Limb (tissue), 2 donors: ENCODE measurements around the gene AGPAT2.
A peak's percentile ranks its signal among the peaks of the same experiment; 100 is the strongest.

Experiments used
- DNase-seq, 2 donors: peaks; one replicate each; pipeline ENCODE4 v3.0.0-alpha.2; 2016; ENCODE audit errors: extremely low spot score in 2 of 2

Gene AGPAT2

GRCh38 chr9:136662656-136663581 is 24.3 kb downstream of the AGPAT2 start, which contains the start of gene EGFL7:
Gene EGFL7 (plus strand): TSS chr9:136662916. CDS start chr9:136668283, 5,367 bp downstream.
- no peak for DNase-seq

- DNase-seq, result no peak
Measured at GRCh38 chr9:136662326-136662655, 25.0 kb downstream of the AGPAT2 start.

GRCh38 chr9:136661641-136662325 is 25.5 kb downstream of the AGPAT2 start:
- DNase-seq, result no peak

GRCh38 chr9:136660971-136661550 is 26.2 kb downstream of the AGPAT2 start:
- DNase-seq, result no peak

- peak in 1 of 2 donors; percentile 27 for DNase-seq
Measured at GRCh38 chr9:136659861-136660784, 27.1 kb downstream of the AGPAT2 start.

- DNase-seq, result peak in 1 of 2 donors; percentile 32
Measured at GRCh38 chr9:136658849-136659535, 28.3 kb downstream of the AGPAT2 start.

- no peak for DNase-seq
Measured at GRCh38 chr9:136657974-136658848, 29.0 kb downstream of the AGPAT2 start.

- DNase-seq, result no peak
Measured at GRCh38 chr9:136656795-136657611, 30.3 kb downstream of the AGPAT2 start.

GRCh38 chr9:136656183-136656738 is 31.0 kb downstream of the AGPAT2 start:
- peak in 1 of 2 donors; percentile 32 for DNase-seq

- DNase-seq, result peak in 1 of 2 donors; percentile 54
Measured at GRCh38 chr9:136655536-136656182, 31.6 kb downstream of the AGPAT2 start.

GRCh38 chr9:136654820-136655535 is 32.3 kb downstream of the AGPAT2 start:
- DNase-seq, result peak in 1 of 2 donors; percentile 27

- peak in 1 of 2 donors; percentile 30 for DNase-seq
Measured at GRCh38 chr9:136653323-136654079, 33.8 kb downstream of the AGPAT2 start.

- no peak for DNase-seq
Measured at GRCh38 chr9:136651860-136652259, 35.4 kb downstream of the AGPAT2 start.

GRCh38 chr9:136650648-136651047 is 36.6 kb downstream of the AGPAT2 start:
- DNase-seq, result no peak

GRCh38 chr9:136650021-136650420 is 37.2 kb downstream of the AGPAT2 start:
- no peak for DNase-seq

GRCh38 chr9:136648751-136649150 is 38.5 kb downstream of the AGPAT2 start:
- peak in 1 of 2 donors; percentile 33 for DNase-seq
